Measurements from ENCODE around the gene DMKN.

GRCh38 chr19:35460608-35461007 is 52.8 kb downstream of the DMKN start:
- TF ChIP-seq EP300 (IDR thresholded peaks at IDR 0.05) (no peak), POLR2A (IDR thresholded peaks at IDR 0.05; ENCODE audit: low read length) (no peak), CTCF (IDR thresholded peaks at IDR 0.05) (no peak), MYC (IDR thresholded peaks at IDR 0.05; ENCODE audit: borderline replicate concordance, low read length) (no peak), HOXA7 (CRISPR knock-in tag; IDR thresholded peaks at IDR 0.05) (no peak), ZSCAN20 (CRISPR knock-in tag; IDR thresholded peaks at IDR 0.05) (no peak), RFX5 (IDR thresholded peaks at IDR 0.05) (no peak), JUN (IDR thresholded peaks at IDR 0.05) (no peak), TFCP2L1 (CRISPR knock-in tag; IDR thresholded peaks at IDR 0.05) (no peak), MAFK (IDR thresholded peaks at IDR 0.05; ENCODE audit: partially characterized antibody) (no peak)
